ENCODE results near the gene SHANK1. TPM values are rescaled to one million over a fixed set of nuclear protein-coding genes. Genes with fewer than 3 reads are reported as not detected.

Gene SHANK1
- total and polyA plus RNA-seq, 12 donors: 1.5 to 22.6 (median 9.0) TPM

GRCh38 chr19:50735869-50736268, 16.3 kb upstream of the SHANK1 start:
- Histone ChIP-seq H3K27ac (no peak overlapping the region), H3K4me3 (no peak overlapping the region), H3K27me3 (peaks cover 14% of the 10 kb centered on the region), H3K36me3 (replicated peaks in 1 of 2) (no peaks in the 10 kb centered on the region), H3K4me1 (replicated peaks in 1 of 2) (no peaks in the 10 kb centered on the region), H3K9me3 (replicated peaks in 1 of 3) (no peaks in the 10 kb centered on the region)
- no peak for TF ChIP-seq POLR2A (IDR thresholded peaks at IDR 0.05)
- TF ChIP-seq CTCF (IDR thresholded peaks at IDR 0.05): no peak
- DNase-seq: no peak
- 54 to 63% (median 58%) methylated on average over 7 of the region's 7 CpGs for WGBS, 4 donors
- intact Hi-C loops (cut with DNase I): no loop called here

GRCh38 chr19:50729894-50730293, 10.3 kb upstream of the SHANK1 start:
- Histone ChIP-seq H3K9me3 (replicated peaks in 1 of 3) (no peaks in the 10 kb centered on the region), H3K4me3 (no peak overlapping the region), H3K27me3 (no peaks in the 10 kb centered on the region), H3K27ac (no peak overlapping the region), H3K36me3 (replicated peaks in 1 of 2) (no peaks in the 10 kb centered on the region), H3K4me1 (replicated peaks in 1 of 2) (peaks cover 5 to 16% of the 10 kb centered on the region in 2 donors)
- no peak for TF ChIP-seq POLR2A (IDR thresholded peaks at IDR 0.05)
- no peak for TF ChIP-seq CTCF (IDR thresholded peaks at IDR 0.05)
- 54 to 64% (median 57%) methylated on average over 5 of the region's 5 CpGs for WGBS, 4 donors
- intact Hi-C loops (cut with DNase I): no loop called here
- DNase-seq: no peak

- 12 to 19% (median 16%) methylated on average over 26 to 39 of the region's 39 CpGs for WGBS, 4 donors
- DNase-seq: peak; percentile 68 to 90 (median 84)
- H3K27me3 ChIP-seq: no peaks in the 10 kb centered on the region
- H3K4me1 ChIP-seq (replicated peaks in 1 of 2): peaks cover 5 to 23% of the 10 kb centered on the region in 2 donors
- H3K4me3 ChIP-seq: no peak overlapping the region
- TF ChIP-seq POLR2A (IDR thresholded peaks at IDR 0.05) (no peak), CTCF (IDR thresholded peaks at IDR 0.05) (no peak)
- H3K9me3 ChIP-seq (replicated peaks in 1 of 3): no peaks in the 10 kb centered on the region
- intact Hi-C loops (cut with DNase I): no loop called here
- H3K36me3 ChIP-seq (replicated peaks in 1 of 2): no peaks in the 10 kb centered on the region
- H3K27ac ChIP-seq: peak overlapping the region in 1 of 5 donors; percentile 30
Measured at GRCh38 chr19:50728084-50728737, 8.6 kb upstream of the SHANK1 start.

- WGBS, 4 donors: 63 to 69% (median 65%) methylated on average over 9 of the region's 9 CpGs
Measured at GRCh38 chr19:50725911-50726230, 6.3 kb upstream of the SHANK1 start.

More at GRCh38 chr19:50725911-50726230, 6.3 kb upstream of the SHANK1 start:
- Histone ChIP-seq H3K27me3 (no peaks in the 10 kb centered on the region), H3K4me1 (replicated peaks in 1 of 2) (peaks cover 5 to 33% of the 10 kb centered on the region in 2 donors), H3K4me3 (peak overlapping the region in 1 of 4 donors; percentile 70), H3K36me3 (replicated peaks in 1 of 2) (no peaks in the 10 kb centered on the region), H3K27ac (no peak overlapping the region), H3K9me3 (replicated peaks in 1 of 3) (no peaks in the 10 kb centered on the region)
- TF ChIP-seq POLR2A (IDR thresholded peaks at IDR 0.05): no peak
- TF ChIP-seq CTCF (IDR thresholded peaks at IDR 0.05): no peak
- no peak for DNase-seq
- intact Hi-C loops (cut with DNase I): no loop called here
